Parathyroid adenoma (tissue), 2 donors: ENCODE results near the gene GCNT1.

Experiments used
- H2AFZ ChIP-seq: fragments of 300-600 bp; sonication (generic); one replicate; pipeline ENCODE4 v1.7.0; 2017; ENCODE audit warnings: antibody characterized with exemption, mild to moderate bottlenecking
- H3K27ac ChIP-seq: fragments of 300-600 bp; sonication (generic); one replicate; pipeline ENCODE4 v1.7.0; 2017
- H3K27me3 ChIP-seq: fragments of 300-600 bp; sonication (generic); one replicate; pipeline ENCODE4 v1.7.0; 2017; ENCODE audit warnings: low read length; ENCODE audit not compliant: control insufficient read depth, insufficient read depth
- H3K36me3 ChIP-seq: fragments of 300-600 bp; sonication (generic); one replicate; pipeline ENCODE4 v1.7.0; 2017; ENCODE audit warnings: low read length; ENCODE audit not compliant: control insufficient read depth, insufficient read depth
- H3K4me1 ChIP-seq: fragments of 300-600 bp; sonication (generic); one replicate; pipeline ENCODE4 v1.7.0; 2017; ENCODE audit warnings: control low read depth
- H3K4me2 ChIP-seq: fragments of 300-600 bp; sonication (generic); one replicate; pipeline ENCODE4 v1.7.0; 2017; ENCODE audit warnings: low read length
- H3K4me3 ChIP-seq: fragments of 300-600 bp; sonication (generic); one replicate; pipeline ENCODE4 v1.7.0; 2017; ENCODE audit warnings: low read depth, low read length
- H3K79me2 ChIP-seq: fragments of 300-600 bp; sonication (generic); one replicate; pipeline ENCODE4 v1.7.0; 2017; ENCODE audit warnings: control low read depth
- H3K9ac ChIP-seq: fragments of 300-600 bp; sonication (generic); one replicate; pipeline ENCODE4 v1.7.0; 2017; ENCODE audit warnings: mild to moderate bottlenecking
- H3K9me3 ChIP-seq: fragments of 300-600 bp; sonication (generic); one replicate; pipeline ENCODE4 v1.7.0; 2017; ENCODE audit warnings: low read length; ENCODE audit not compliant: control insufficient read depth
- CTCF ChIP-seq: fragments of 300-600 bp; sonication (generic); IDR thresholded peaks from one replicate; pipeline ENCODE4 v1.7.0; 2017; ENCODE audit warnings: antibody characterized with exemption, mild to moderate bottlenecking
- donor health status: primary hyperparathyroidism.

Gene GCNT1

GRCh38 chr9:76415731-76416130 is 43.3 kb upstream of the GCNT1 start:
- Histone ChIP-seq H3K27ac (no peak overlapping the region), H3K4me3 (no peak overlapping the region), H2AFZ (no peak overlapping the region), H3K4me2 (no peak overlapping the region), H3K36me3 (no peaks in the 10 kb centered on the region), H3K4me1 (no peaks in the 10 kb centered on the region), H3K9ac (no peak overlapping the region), H3K9me3 (no peaks in the 10 kb centered on the region), H3K79me2 (no peaks in the 10 kb centered on the region), H3K27me3 (no peaks in the 10 kb centered on the region)
- no peak for TF ChIP-seq CTCF

- Histone ChIP-seq H3K27ac (no peak overlapping the region), H3K4me2 (no peak overlapping the region), H3K27me3 (no peaks in the 10 kb centered on the region), H3K4me3 (no peak overlapping the region), H3K79me2 (no peaks in the 10 kb centered on the region), H2AFZ (no peak overlapping the region), H3K9ac (no peak overlapping the region), H3K36me3 (no peaks in the 10 kb centered on the region), H3K4me1 (no peaks in the 10 kb centered on the region), H3K9me3 (no peaks in the 10 kb centered on the region)
- TF ChIP-seq CTCF = no peak
These were observed 41.6 kb upstream of the GCNT1 start for GRCh38 chr9:76417394-76417793.

- peak overlapping the region; percentile 34 for H2AFZ ChIP-seq
- no peaks in the 10 kb centered on the region for H3K27me3 ChIP-seq
- no peaks in the 10 kb centered on the region for H3K79me2 ChIP-seq
- no peak overlapping the region for H3K4me2 ChIP-seq
- H3K9ac ChIP-seq = no peak overlapping the region
- no peak overlapping the region for H3K4me3 ChIP-seq
- no peak overlapping the region for H3K27ac ChIP-seq
- TF ChIP-seq CTCF = peak; percentile 47
- no peaks in the 10 kb centered on the region for H3K36me3 ChIP-seq
- no peaks in the 10 kb centered on the region for H3K9me3 ChIP-seq
- H3K4me1 ChIP-seq = peaks cover 12% of the 10 kb centered on the region
These were observed 39.1 kb upstream of the GCNT1 start for GRCh38 chr9:76419782-76420380.

GRCh38 chr9:76423216-76424177 is 35.5 kb upstream of the GCNT1 start:
- peaks cover 12% of the 10 kb centered on the region for H3K4me1 ChIP-seq
- no peak overlapping the region for H2AFZ ChIP-seq
- no peaks in the 10 kb centered on the region for H3K36me3 ChIP-seq
- peak overlapping the region; percentile 42 for H3K4me2 ChIP-seq
- H3K9ac ChIP-seq = no peak overlapping the region
- TF ChIP-seq CTCF = no peak
- no peaks in the 10 kb centered on the region for H3K79me2 ChIP-seq
- peak overlapping the region; percentile 25 for H3K4me3 ChIP-seq
- H3K27ac ChIP-seq = peak overlapping the region; percentile 93
- H3K27me3 ChIP-seq = no peaks in the 10 kb centered on the region
- H3K9me3 ChIP-seq = no peaks in the 10 kb centered on the region
